OCI-LY7 (cell line): Measurements from ENCODE around the gene DCTN3. TPM values are rescaled to one million over a fixed set of nuclear protein-coding genes. Genes with fewer than 3 reads are reported as not detected.

ENCODE experiments used
- BruUV-seq: library from RNA; stranded (reverse); fragments of 400-500 nt; replicated peaks from 2 replicates; lab custom pipeline; 2021; lab: Mats Ljungman, UMichigan
- CTCF ChIA-PET: fragments of 300-600 bp; sonication (Branson Sonifier 250); formaldehyde crosslinking; loops from one replicate; lab custom pipeline; 2022; ENCODE audit warnings: antibody characterized with exemption; ENCODE audit not compliant: unreplicated experiment; lab: Charles Lee
- POLR2A ChIA-PET: fragments of 300-600 bp; sonication (Branson Sonifier 250); formaldehyde crosslinking; loops from one replicate; lab custom pipeline; 2022; ENCODE audit warnings: antibody characterized with exemption; lab: Charles Lee
- DNase-seq: peaks from one replicate; pipeline ENCODE4 v3.0.0-alpha.2; 2015; ENCODE audit warnings: low spot score
- H2AFZ ChIP-seq: fragments of 200-600 bp; sonication (generic), shearing (Covaris generic); 2 replicates; pipeline ENCODE4 v1.6.1; 2014; ENCODE audit warnings: mild to moderate bottlenecking, antibody characterized with exemption, low read length, moderate library complexity
- H3K27ac ChIP-seq: fragments of 200-600 bp; sonication (generic); 2 replicates; pipeline ENCODE4 v1.5.1; 2014; ENCODE audit warnings: mixed run types, low read depth, mild to moderate bottlenecking, moderate library complexity, low read length, inconsistent platforms; ENCODE audit not compliant: poor library complexity, severe bottlenecking
- H3K36me3 ChIP-seq: fragments of 200-600 bp; sonication (generic); 2 replicates; pipeline ENCODE4 v1.6.1; 2014; ENCODE audit warnings: mild to moderate bottlenecking, antibody characterized with exemption, low read length, moderate library complexity, mixed read lengths; ENCODE audit not compliant: insufficient read depth
- H3K4me1 ChIP-seq: fragments of 200-600 bp; sonication (generic); 2 replicates; pipeline ENCODE4 v1.5.1; 2014; ENCODE audit warnings: mild to moderate bottlenecking, low read length; ENCODE audit not compliant: insufficient read depth, poor library complexity, severe bottlenecking
- H3K4me2 ChIP-seq: fragments of 200-600 bp; sonication (generic); 2 replicates; pipeline ENCODE4 v1.6.1; 2014; ENCODE audit warnings: mild to moderate bottlenecking, low read length
- H3K4me3 ChIP-seq: fragments of 200-600 bp; sonication (generic); 2 replicates; pipeline ENCODE4 v1.5.1; 2014; ENCODE audit warnings: mild to moderate bottlenecking, low read depth, low read length; ENCODE audit not compliant: poor library complexity, severe bottlenecking
- H3K79me2 ChIP-seq: fragments of 200-600 bp; sonication (generic); 2 replicates; pipeline ENCODE4 v1.6.1; 2016; ENCODE audit warnings: low read depth, mild to moderate bottlenecking, low read length, moderate library complexity, mixed read lengths; ENCODE audit not compliant: insufficient read depth
- H3K9me2 ChIP-seq: fragments of 200-600 bp; sonication (generic); 2 replicates; pipeline ENCODE4 v1.6.1; 2016; ENCODE audit warnings: mild to moderate bottlenecking, low read length, mixed read lengths; ENCODE audit not compliant: insufficient read depth
- H3K9me3 ChIP-seq: fragments of 200-600 bp; sonication (generic); 2 replicates; pipeline ENCODE4 v1.6.1; 2014; ENCODE audit warnings: mild to moderate bottlenecking, mixed run types, low read length, mixed read lengths
- H4K20me1 ChIP-seq: fragments of 200-600 bp; sonication (generic); 2 replicates; pipeline ENCODE4 v1.6.1; 2014; ENCODE audit warnings: mild to moderate bottlenecking, antibody characterized with exemption, low read length, moderate library complexity, mixed read lengths; ENCODE audit not compliant: insufficient read depth
- EZH2phosphoT487 ChIP-seq: fragments of 200-600 bp; sonication (generic); IDR thresholded peaks from 2 replicates; pipeline ENCODE4 v1.6.1; 2018; ENCODE audit warnings: low read depth, borderline replicate concordance, mild to moderate bottlenecking, mixed run types, antibody characterized with exemption, low read length, moderate library complexity, mixed read lengths
- intact Hi-C: fragments of 100-400 bp; cut with micrococcal nuclease; formaldehyde crosslinking; loops from one replicate; pipeline ENCODE4 v1.10.0; 2022; ENCODE audit not compliant: unreplicated experiment
- total RNA-seq, 2 experiments: library from RNA; depleted of rRNA in 1 of 2; stranded (reverse); fragments of >200 nt in 1 of 2; shearing (Covaris generic) in 1 of 2; gene quantifications; 2 replicates each; pipeline ENCODE4 v1.2.3, GENCODE V29; 2014 to 2022
- TF ChIP-seq, protein P1 (sequence below): fragments of 200-600 bp; sonication (generic); conservative IDR thresholded peaks from 2 replicates; pipeline ENCODE4 v1.5.1; 2014; ENCODE audit warnings: mild to moderate bottlenecking, antibody characterized with exemption, low read length, moderate library complexity, mixed read lengths

Gene DCTN3
- total RNA-seq, 2 experiments from 2014 or later: 79.7 to 84.2 TPM

DNA sequence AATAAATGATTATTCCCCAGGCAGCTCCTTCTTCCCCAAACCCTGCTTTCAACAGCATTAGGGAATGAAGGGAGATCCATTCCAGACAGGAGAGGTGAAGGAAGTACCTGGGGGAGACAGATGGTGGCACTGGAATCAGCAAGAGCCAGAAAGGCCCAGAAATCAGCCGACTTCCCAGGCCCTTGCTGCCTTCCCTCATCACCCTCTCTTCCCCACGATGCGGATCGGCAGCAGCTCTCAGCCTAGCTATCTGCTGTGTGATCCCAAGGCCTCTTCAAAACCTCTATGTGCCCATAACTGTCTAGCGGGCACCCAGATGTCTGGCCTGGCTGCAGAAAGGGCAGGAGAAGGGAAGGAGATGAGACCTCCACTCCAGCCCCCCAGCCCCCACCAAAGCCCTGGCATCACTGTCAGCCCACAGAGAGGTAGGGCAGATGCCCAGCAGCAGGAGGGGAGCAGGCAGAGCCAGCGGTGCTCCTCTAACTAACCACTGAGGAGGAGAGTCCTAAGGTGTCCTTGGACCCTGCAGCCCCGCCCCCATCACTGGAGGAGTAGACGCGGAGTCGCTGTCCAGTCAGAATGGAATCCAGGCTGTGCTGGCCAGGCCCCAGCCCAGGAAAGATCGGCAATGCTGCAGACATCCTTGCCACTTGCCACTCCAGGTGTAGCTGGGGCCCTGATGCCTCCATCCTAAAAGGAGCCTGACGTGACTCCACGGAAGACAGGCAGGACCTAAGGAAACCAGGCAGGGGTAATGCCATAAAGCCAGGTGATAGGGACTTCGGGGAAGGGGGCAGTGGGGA is 43.5 kb downstream of the DCTN3 start:
- H3K4me1 ChIP-seq: no peaks in the 10 kb centered on the region
- H3K36me3 ChIP-seq: no peaks in the 10 kb centered on the region
- no peak overlapping the region for H3K27ac ChIP-seq
- no peaks in the 10 kb centered on the region for H4K20me1 ChIP-seq
- no peaks in the 10 kb centered on the region for H3K79me2 ChIP-seq
- no peak overlapping the region for H3K4me3 ChIP-seq
- BruUV-seq: no TSS peak
- no peaks in the 10 kb centered on the region for H3K9me2 ChIP-seq
- H3K9me3 ChIP-seq: no peaks in the 10 kb centered on the region
- intact Hi-C loops: no loop called here
- no peak overlapping the region for H3K4me2 ChIP-seq
- no peak overlapping the region for H2AFZ ChIP-seq
- DNase-seq: no peak
- CTCF ChIA-PET: no interaction called here
- POLR2A ChIA-PET: no interaction called here
- no peak for TF ChIP-seq EZH2phosphoT487
- TF ChIP-seq, protein P1, sequence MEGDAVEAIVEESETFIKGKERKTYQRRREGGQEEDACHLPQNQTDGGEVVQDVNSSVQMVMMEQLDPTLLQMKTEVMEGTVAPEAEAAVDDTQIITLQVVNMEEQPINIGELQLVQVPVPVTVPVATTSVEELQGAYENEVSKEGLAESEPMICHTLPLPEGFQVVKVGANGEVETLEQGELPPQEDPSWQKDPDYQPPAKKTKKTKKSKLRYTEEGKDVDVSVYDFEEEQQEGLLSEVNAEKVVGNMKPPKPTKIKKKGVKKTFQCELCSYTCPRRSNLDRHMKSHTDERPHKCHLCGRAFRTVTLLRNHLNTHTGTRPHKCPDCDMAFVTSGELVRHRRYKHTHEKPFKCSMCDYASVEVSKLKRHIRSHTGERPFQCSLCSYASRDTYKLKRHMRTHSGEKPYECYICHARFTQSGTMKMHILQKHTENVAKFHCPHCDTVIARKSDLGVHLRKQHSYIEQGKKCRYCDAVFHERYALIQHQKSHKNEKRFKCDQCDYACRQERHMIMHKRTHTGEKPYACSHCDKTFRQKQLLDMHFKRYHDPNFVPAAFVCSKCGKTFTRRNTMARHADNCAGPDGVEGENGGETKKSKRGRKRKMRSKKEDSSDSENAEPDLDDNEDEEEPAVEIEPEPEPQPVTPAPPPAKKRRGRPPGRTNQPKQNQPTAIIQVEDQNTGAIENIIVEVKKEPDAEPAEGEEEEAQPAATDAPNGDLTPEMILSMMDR: no peak

DNA sequence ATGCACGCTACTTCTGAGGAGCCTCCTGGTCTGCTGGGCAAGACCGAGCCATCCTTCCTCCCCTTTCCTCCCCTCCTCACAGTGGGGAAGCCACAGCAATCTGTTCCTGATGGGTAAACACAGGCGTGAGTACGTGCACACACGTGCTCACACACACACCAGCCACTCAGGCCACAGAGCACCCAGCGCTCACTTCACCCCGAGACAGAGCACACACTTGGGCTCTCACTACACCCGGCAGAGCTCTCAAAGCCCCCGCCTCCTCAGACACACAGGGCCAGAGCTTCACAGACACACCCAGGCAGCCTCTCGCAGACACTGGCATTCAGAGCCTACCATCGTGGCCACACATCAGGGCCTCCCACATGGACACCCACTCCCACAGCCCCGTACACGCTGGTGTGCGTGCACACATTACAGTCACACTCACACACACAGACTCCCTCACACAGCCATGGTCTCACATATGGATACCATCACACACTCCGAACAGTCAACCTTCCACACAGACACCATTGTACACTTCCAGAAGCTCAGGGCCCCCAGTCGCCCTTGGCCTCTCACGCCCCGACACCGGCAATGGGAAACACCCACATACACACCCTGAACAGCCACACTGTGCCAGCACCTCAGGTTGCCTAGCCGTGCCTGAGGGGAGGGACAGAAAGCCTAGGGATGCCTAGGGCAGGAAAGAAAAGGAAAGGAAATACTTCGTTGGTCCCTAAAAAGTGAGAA is 44.3 kb downstream of the DCTN3 start:
- POLR2A ChIA-PET: no interaction called here
- BruUV-seq: no TSS peak
- intact Hi-C loops: no loop called here

More for the DNA sequence above, 44.3 kb downstream of the DCTN3 start:
- Histone ChIP-seq H3K79me2 (no peaks in the 10 kb centered on the region), H3K27ac (no peak overlapping the region), H4K20me1 (no peaks in the 10 kb centered on the region), H3K9me2 (no peaks in the 10 kb centered on the region), H3K4me1 (no peaks in the 10 kb centered on the region), H3K36me3 (no peaks in the 10 kb centered on the region), H3K4me2 (no peak overlapping the region), H3K9me3 (no peaks in the 10 kb centered on the region), H2AFZ (no peak overlapping the region), H3K4me3 (no peak overlapping the region)
- DNase-seq: no peak
- CTCF ChIA-PET: no interaction called here
- TF ChIP-seq, protein P1: no peak
- TF ChIP-seq EZH2phosphoT487: no peak
